HG03378 (cell line): Measurements from ENCODE around the gene THSD4.

Experiments used
- ATAC-seq: cut with Tn5 transposase; IDR thresholded peaks from one replicate; pipeline ENCODE4 v1.9.1; 2021; ENCODE audit warnings: mild to moderate bottlenecking, moderate library complexity; ENCODE audit not compliant: unreplicated experiment

THSD4 gene

DNA sequence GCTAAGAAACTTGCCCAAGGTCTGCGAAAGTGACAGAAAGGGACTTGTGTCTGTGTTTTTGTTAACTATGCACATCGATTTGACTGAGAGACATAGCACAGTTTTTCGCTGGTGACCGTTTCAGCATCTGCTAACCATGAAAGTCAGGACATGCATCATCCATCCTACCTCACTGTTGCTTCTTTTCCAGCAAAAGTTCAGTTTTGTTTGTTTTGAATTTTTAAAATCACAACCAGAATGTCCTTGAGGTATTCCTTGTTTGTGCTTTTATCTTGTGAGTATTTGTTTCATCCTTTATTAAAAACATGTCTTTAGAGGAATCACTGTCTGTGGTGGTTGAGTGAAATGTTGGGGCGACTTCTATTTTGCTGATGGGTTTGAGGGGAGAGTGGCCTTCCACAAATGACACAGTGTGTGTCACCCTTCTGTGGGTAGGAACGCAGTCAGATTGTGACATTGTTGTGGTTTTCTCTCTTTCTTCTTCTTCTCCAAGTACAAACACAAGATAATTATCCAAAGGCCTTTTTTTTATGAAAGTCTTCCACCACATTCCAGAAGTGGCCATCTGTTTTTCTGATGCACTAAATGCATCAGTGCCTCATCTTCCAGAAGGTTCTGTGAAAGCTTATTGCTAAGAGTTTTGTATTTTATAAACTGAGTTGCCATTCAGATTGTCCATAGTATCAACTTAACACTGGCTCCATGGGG lies 480.7 kb downstream of the THSD4 start:
- ATAC-seq: no peak

DNA sequence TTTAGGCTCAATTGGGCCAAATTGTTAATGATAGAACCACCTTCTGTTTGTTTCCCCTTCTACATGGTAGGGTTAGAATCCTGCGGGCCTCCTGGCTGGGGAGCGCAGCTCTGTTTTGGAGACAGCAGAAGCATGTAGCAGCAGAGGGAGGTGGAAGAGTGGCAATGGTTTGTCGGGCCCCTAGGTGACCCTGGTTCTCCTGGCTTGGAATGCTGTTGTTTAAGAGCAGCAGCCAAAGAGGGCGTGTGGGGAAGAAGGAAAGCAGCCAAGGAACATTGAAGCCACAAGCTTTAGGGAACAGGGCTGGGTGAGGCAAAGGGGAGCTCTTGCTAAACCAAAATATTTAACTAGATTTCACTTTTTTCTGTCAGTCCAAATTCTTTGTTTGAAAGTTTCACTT lies 481.4 kb downstream of the THSD4 start:
- ATAC-seq: no peak

DNA sequence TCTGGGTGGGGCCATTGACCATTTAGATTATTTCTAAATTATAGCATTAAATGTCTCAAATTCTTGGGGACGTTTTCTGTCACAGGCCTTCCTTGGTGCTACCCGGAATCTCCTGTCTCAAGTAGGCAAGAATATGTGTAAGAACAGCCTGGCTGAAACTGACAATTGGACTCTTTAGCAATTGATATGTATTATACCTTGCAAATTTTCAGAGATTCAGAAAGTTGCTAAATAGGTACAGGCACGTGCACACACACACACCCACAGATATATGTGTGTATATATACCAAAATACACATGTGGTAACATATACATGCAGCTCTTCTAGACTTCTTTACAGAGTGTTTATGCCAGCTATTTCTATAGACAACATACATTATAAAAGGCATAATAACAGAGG lies 481.9 kb downstream of the THSD4 start:
- no peak for ATAC-seq

DNA sequence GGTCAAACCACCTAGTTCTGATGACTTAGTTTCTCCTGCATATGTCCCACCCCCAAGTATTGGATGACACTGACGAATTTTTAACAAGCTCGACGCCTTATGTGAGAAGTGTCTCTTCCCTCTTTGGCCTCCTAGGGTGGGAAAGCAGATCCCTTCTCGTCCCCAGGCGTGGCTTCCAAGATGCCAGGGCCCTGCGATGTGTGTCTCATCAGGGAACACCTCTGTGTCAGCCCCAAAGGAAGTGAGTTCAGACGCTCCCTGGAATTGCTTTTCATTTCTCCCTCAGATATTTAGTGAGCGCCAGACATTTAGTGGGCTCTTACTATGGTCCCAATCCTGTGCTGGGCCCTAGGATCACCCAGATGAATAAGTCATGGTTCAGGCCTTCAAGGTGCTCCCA lies 482.4 kb downstream of the THSD4 start:
- ATAC-seq: no peak

DNA sequence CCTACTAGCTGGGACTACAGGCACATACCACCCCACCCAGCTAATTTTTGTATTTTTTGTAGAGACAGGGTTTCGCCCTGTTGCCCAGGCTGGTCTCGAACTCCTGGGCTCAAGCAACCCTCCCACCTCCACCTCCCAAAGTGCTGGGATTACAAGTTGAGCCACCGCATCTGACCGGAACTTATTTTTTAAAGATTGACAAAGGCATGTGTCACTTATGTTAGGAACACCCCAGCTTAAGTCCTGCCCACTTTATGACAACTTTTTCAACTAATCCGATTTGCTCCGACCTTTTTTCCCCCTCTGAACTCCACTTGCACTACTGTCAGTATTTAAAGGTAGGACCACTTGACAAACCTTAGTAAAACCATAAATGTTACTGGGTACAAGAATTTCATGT lies 483.5 kb downstream of the THSD4 start:
- ATAC-seq: no peak

DNA sequence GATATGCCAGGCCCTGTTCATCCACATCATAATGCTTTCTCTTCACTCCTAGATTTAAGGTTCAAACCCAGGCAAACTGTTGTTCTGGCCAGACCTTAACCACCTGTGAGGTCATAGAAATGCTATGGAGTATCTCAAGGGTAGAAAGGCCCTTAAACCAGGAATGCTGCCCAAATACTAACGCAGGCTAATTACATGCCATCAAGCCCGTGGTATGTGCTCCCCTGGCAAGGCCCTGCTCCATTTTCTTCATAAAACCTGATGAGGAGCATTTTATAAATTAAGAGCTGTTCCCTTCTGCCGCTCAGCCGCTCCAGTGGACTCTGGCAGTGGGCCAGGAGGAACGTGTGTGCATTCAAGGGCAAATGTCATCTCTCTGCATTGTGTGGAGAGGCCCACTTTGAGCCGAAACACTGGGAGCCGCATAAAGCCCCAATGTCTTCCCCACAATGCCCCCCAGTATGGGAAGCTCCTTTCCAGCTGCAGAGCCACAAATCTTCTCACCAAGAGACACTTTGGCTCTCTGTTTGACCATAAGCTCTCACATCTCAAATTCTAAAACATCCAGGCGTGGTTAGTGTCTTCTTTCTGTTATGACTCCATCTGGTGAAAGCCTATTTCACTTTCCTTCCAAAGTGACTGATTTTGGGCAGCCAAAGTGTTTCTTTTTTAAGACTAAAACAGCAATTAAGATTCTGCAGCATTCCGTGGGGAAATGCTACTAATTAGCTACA lies 484.3 kb downstream of the THSD4 start:
- no peak for ATAC-seq

DNA sequence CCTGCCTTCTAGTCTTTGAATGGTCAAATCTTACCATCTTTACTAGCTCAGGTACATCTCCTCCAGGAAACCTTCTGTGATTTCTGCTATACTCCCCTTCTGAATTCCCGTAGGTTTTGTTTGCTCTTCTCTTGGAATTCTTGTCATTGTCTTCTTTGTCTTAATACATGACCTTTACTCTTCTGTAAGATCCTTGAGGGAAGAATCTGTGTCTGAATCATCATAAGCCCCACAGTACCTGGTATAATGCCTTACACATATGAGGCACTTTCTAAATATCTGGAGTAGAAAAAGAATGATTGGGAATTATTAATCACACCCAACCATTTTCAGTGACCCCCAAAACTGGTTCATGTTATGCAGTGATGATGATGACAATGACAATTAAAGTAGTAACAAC lies 485.0 kb downstream of the THSD4 start:
- ATAC-seq: no peak

DNA sequence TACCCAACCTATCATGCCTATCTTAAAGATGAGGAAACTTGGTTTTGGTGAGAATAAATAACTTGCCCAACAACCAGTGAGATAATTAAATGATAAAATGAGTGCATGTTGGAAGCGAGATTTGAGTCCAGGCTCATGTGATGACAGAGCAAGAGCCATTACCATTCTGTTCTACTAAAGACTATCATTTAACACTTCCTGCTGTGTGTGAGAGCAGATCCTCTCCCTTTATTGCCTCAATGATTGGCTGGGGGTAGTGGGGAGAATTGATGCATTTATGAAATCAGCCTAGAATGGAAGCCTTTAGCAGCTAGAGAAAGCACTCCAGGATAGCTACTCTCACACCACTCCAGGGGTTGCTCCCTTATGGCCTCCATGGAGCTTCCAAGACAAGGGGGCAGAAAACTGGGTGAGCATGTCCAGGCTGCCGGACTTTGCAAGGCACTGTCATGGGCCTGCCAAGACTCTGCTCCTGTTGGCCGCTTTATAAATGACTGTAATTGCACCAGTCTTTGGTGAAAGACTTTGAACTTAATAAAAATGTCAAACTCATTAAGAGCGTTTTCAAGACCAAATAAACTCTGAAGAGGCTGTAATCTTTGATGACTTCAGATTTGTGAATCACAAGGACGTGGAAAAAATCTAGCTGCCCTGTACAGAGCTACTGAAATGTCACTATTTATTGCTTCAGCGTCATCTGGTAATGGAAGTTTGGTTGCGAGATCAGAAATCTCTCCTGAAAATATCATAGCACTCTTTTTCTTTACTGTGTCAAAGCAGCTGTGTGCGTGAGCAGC lies 486.0 kb downstream of the THSD4 start:
- no peak for ATAC-seq

DNA sequence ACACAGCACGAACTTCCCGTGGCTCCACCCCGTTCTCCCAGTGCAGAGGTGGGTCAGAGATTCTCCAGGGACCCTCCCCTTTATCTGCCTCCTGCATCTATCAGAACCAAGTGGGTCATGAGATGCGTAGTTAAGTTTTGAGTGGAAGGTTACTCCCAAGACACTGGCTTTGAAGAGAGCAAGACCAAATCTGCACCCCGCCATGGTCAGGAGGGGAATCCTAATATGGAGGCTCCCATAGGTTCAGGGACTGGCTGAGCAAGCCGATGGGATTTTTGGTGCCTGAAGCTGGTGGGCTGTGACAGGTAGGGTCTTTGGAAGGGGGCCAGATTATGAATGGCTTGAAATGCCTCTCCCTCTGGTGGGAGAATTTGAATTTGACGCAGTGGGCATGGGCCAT lies 488.1 kb downstream of the THSD4 start:
- ATAC-seq: no peak

DNA sequence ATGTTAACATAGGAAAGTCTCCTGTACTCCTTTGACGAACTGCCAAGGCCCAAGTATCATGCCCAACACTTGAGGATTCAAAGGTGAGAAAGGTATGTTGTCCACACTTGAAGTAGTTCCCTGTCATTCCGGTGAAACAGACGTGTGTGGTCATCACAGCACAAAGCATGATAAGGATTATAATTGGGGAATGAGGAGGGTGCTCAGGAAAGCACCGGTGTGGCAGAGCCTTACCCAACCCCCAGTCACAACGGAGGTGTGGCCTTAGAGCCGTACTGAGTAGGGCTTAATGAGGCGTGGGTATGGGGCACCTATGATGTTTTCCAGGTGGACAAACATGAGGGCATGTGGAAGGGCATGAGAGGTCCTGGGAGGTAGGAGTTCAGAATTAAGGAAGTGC lies 492.1 kb downstream of the THSD4 start:
- no peak for ATAC-seq

DNA sequence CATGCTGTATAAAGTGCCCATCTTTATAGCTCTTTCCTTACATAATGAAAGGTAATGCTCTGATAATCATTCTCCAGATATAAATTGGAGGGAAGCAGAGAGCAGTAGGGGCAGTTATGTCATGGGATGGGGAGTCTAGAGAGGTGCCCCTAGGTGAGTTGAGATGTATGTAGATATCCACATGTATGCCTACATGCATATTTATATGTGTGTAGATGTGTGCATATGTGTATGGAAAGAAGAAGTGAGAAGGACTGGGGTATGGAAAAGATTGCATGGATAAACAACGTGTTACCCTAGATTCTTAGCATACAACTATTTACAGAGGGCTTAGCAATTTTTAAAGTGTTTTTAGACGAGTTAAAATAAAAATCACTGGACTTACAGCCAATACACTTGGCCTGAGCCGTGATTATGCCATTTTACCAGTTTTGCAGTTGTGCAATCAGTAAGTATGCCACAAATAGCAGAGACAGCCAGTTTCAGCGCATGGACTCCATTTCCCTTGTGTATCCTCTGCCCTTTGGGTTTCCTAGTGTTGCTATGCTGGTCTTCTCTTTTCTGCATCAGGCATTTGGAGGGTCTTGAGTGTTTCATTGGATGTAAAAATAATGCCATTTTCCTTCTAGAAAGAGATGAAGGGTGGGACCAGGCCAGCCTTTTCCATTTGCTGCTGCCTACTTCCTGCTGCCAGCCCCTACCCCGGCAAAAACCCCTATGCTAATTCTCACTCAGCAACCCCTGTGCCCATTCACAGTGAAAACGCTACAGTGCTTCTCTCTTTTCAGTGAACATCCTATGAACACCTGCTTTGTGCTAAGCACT lies 495.7 kb downstream of the THSD4 start:
- ATAC-seq: no peak

DNA sequence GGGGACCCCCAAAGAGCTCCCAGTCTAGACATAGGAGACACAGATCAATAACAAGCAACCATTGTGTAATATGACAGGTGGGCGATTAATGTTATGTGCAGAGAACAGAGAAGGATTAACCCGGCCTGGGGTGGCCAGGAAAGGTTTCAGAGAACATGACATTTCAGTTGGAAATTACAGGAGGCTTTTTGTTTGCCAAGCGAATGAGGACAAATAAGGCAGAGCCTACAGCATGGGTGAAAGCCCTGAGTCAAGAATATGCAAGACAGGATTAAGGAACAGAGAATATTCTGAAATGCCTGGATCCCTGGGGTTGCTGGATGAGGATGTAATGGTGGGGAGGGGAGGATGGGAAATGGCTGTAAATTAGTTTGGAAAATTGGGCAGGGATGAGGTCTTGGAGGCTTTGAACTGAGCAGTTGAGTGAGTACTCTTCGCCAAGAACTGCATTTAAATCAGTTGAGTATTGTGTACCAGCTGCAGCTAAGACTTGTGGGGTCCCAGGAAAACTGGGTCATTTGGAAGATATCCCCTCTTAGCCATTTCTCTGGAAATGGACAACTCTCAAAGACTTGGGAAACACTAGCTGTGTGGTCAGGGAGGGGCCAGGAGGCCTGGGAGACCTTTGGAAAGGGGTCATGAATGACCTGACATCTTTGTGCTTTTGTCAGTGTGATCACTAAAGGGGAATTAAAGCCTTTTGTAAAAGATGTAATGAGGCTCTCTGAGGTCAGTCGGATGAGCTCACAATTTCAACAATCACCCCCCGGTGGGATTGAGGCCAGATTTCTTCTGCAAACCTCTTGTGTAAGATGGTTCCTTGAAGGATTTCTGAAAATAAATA lies 496.5 kb downstream of the THSD4 start:
- no peak for ATAC-seq

DNA sequence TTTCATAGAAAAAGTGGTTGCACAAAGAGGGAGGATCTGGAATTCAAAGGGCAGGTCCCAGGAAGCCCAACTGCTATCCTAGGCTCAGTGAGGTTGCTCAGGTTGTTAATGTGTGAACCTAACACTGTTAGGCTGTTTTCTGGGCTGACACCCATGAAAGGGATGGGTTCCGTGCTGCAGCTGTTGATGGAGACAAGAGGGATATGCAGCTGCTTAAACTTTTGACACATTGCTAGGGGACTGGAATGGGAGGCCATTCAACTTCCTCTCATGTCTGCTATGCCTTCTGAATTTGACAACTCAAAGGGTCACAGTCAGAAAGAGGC lies 497.1 kb downstream of the THSD4 start:
- ATAC-seq: no peak

DNA sequence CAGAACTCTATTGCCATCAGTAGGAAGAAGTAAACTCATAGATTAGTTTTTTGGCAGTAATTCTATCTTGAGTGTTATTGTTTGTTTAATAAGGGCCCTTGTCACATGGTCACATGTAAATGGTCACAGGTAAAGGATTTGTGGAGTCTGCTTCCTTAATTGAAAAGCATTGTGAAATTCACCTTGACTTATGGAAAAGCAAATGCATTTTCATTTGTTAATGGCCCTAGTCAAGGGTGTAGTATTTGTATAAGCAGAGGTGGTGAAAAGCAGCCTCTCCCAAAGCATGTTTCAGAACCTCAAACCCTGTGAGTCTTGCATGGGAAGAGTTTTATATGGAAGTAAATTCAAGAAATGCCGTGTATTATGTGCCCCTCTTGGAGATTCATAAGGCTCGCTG lies 497.6 kb downstream of the THSD4 start:
- ATAC-seq: no peak

DNA sequence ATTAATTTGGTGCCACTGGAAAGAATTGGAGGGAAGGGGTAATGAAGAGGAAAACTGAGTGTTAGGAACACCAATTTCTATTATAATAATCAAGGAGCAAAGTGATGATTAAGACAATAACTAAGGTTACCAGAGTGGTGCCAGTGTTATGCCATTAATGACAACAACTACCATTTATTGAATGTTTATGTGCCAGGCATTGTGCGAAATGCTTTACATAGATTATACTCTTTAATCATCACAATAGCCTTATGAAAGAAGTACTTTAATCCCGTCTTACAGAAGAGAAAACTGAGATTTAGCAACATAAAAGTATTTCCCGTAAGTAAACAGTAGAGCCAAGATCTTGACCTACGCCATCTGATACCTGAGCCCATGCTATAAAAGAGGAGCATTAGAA lies 507.8 kb downstream of the THSD4 start:
- ATAC-seq: no peak

DNA sequence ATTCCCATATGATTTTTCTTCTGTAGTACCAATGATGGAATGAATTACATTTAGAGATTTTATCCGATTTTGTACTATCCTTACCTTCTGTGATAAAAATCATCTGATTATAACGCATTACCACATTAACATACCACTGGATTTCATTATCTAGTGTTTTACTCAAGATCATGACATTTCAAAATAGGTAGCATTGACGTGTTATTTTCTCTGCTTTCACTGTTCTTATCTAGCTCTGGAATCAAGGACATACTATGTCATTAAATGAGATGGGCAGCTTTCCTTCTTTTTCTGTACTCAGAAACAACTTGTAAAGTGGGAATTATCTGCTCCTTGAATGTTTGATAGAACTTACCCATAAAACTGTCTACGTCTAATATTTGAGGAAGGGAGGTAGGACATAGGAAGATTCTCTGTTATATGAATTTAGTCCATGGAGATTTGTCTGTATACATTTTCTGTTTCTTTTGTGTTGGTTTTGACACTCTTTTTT lies 511.4 kb downstream of the THSD4 start:
- no peak for ATAC-seq

DNA sequence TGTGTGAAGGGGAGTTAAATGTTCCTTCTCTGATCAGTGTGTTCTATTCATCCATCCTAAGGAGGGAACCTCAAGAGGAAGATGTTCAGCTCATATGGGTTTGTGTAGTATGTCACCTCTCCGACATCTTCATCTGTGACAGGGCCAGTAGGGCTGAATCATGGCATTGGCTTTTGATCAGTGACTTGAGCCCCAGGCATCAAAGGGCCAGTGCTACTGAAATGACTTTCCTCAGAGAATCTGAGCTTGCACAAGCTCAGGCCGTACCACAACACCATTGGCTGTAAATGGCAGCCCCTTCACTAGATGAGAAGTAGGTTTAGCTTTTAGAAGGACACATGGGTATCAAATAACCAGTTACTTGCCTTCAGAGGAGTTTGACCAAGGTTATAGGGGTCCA lies 511.9 kb downstream of the THSD4 start:
- no peak for ATAC-seq

DNA sequence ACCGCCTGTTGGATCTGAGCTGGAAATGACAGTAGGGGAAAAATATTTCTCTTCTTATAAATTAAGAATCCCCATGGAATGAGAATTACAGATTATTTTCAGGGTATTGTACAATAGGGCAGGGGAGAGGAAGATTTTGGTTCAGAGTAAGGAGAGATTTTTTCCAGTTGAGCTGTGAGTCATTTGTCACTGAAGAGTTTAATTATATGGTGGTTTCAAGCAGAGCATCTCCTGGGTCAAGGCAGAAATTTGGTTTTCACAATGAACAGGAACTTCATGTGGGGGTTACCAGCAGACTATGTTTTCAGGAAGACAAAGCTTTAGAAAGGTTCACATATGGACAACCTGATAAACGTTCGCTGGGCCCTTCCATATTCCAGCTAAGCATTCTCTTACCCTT lies 512.3 kb downstream of the THSD4 start:
- no peak for ATAC-seq

DNA sequence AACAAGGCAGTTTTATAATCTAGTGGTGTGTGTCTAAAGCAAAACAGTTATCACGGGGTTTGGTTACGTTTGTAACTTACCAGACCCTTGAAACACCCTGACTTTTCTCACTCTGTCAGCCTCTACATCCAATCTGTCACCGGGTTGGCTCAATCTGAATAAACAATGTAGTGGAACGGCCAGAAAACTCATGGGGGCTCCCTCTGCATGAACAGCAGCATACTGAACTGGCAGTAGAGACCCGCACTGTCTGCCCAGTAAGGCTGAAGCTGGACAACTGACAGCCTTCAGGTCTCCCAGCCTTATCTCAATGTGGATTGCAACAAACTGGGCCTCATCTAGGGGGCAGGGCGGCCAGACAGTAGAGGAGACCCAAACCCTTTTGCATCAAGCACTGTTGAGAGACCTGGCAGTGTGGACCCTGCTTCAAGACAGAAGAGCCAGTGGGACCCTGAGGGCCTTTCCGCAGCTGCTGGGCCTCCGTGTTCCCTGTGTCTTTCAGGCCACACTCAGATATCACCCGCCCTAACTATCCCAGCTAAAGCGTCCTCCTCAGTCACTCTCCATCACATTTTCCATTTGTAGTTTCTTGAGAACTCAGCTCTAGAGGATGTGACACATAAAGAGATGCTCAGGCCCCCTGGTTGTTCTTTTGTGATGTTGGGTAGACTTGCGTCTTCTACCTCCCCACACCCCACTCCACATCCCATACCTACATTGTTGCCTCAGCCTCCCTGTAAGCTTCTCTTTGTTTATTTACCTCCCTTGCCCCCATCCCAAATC lies 513.9 kb downstream of the THSD4 start:
- no peak for ATAC-seq
